K562 (cell line): ENCODE results near the gene MYBPHL. TPM values are rescaled to one million over a fixed set of nuclear protein-coding genes. Genes with fewer than 3 reads are reported as not detected.

ENCODE experiments used
- ATAC-seq: fragments of 200-7000 bp; cut with Tn5 transposase; 3 replicates; pipeline ENCODE4 v1.9.1; 2020; ENCODE audit warnings: moderate library complexity
- BruUV-seq: library from RNA; stranded (reverse); fragments of 400-500 nt; replicated peaks from 2 replicates; lab custom pipeline; 2021; lab: Mats Ljungman, UMichigan
- CTCF ChIA-PET: fragments of 300-600 bp; formaldehyde crosslinking; extraction: SDS; loops from one replicate; lab custom pipeline; 2021; ENCODE audit warnings: low intra/inter-chr PET ratio; lab: Yijun Ruan, JAX
- POLR2A ChIA-PET: fragments of 300-600, 350-650 bp; sonication (Branson Sonifier 250); formaldehyde crosslinking; extraction: SDS; loops from one replicate; lab custom pipeline; 2021; ENCODE audit warnings: antibody characterized with exemption, inconsistent platforms; lab: Yijun Ruan, JAX
- DNase-seq, 4 experiments: peaks; one replicate each; pipeline versions ENCODE4 v3.0.0 to v3.0.0-alpha.2; 2011 to 2018; ENCODE audit warnings: low spot score in 3 of 4, mixed read lengths in 3 of 4; ENCODE audit errors: extremely low read depth in 1 of 4
- FAIRE-seq: peaks from 2 replicates; lab custom pipeline; 2011; peaks lifted over from hg19 to GRCh38; lab: Jason Lieb, UNC
- H2AFZ ChIP-seq: 2 replicates; pipeline ENCODE4 v1.6.0; 2011; ENCODE audit warnings: low read depth, low read length, control low read depth, inconsistent platforms
- H3K27ac ChIP-seq: fragments of 200-600 bp; 3 replicates; pipeline ENCODE4 v1.8.0; 2011; ENCODE audit warnings: low read depth, mild to moderate bottlenecking, control low read depth, inconsistent platforms, low read length, moderate library complexity, mixed read lengths; ENCODE audit errors: extremely low read depth
- H3K27me3 ChIP-seq, 2 experiments: fragments of 300-600 bp in 1 of 2; 2 replicates in 1 of 2; 3 replicates in 1 of 2; pipeline versions ENCODE4 v1.6.0 to v1.8.0; 2011; ENCODE audit warnings: inconsistent platforms in 2 of 2, low read length in 2 of 2, mild to moderate bottlenecking in 1 of 2, mixed read lengths in 1 of 2, moderate library complexity in 1 of 2; ENCODE audit not compliant: control insufficient read depth in 2 of 2, insufficient read depth in 2 of 2
- H3K36me3 ChIP-seq: fragments of 300-600 bp; 3 replicates; pipeline ENCODE4 v1.8.0; 2011; ENCODE audit warnings: mild to moderate bottlenecking, low read length, inconsistent platforms; ENCODE audit not compliant: control insufficient read depth, insufficient read depth
- H3K4me1 ChIP-seq, 2 experiments: fragments of 200-600 bp in 1 of 2; replicated peaks in 1 of 2; 2 replicates in 1 of 2; 3 replicates in 1 of 2; pipeline versions ENCODE4 v1.5.1 to v1.8.0; 2011; ENCODE audit warnings: inconsistent platforms in 2 of 2, low read length in 2 of 2, mild to moderate bottlenecking in 1 of 2, mixed read lengths in 1 of 2, moderate library complexity in 1 of 2; ENCODE audit not compliant: control insufficient read depth in 2 of 2, insufficient read depth in 2 of 2
- H3K4me2 ChIP-seq: 2 replicates; pipeline ENCODE4 v1.6.1; 2011; ENCODE audit warnings: low read length, control low read depth, inconsistent platforms, mixed read lengths; ENCODE audit not compliant: insufficient read depth
- H3K4me3 ChIP-seq: fragments of 200-600 bp; sonication (generic), shearing (Covaris generic); 2 replicates; pipeline ENCODE4 v1.5.1; 2016; ENCODE audit warnings: control low read depth, inconsistent platforms
- H3K79me2 ChIP-seq: fragments of 200-600 bp; 3 replicates; pipeline ENCODE4 v1.8.0; 2011; ENCODE audit warnings: low read length, inconsistent platforms; ENCODE audit not compliant: control insufficient read depth, insufficient read depth
- H3K9ac ChIP-seq, 2 experiments: 2 replicates each; pipeline versions ENCODE4 v1.6.0 to v1.6.1; 2011; ENCODE audit warnings: low read depth in 2 of 2, low read length in 2 of 2, control low read depth in 1 of 2, inconsistent platforms in 1 of 2, mild to moderate bottlenecking in 1 of 2, mixed read lengths in 1 of 2; ENCODE audit not compliant: insufficient read depth in 1 of 2
- H3K9me1 ChIP-seq: one replicate; pipeline ENCODE4 v1.6.0; 2011; ENCODE audit warnings: inconsistent platforms, mild to moderate bottlenecking, low read length, moderate library complexity; ENCODE audit not compliant: control insufficient read depth, insufficient read depth
- H3K9me3 ChIP-seq: replicated peaks from 2 replicates; pipeline ENCODE4 v1.5.1; 2011; ENCODE audit warnings: low read depth, low read length, inconsistent platforms; ENCODE audit not compliant: control insufficient read depth, insufficient read depth
- H4K20me1 ChIP-seq: replicated peaks from 2 replicates; pipeline ENCODE4 v1.6.1; 2011; ENCODE audit warnings: low read length, inconsistent platforms, mixed read lengths; ENCODE audit not compliant: control insufficient read depth, insufficient read depth
- POLR2G ChIP-seq: fragments of 200-400 bp; formaldehyde crosslinking; IDR thresholded peaks from 2 replicates; pipeline ENCODE4 v1.6.1; 2017; ENCODE audit warnings: low read depth, mild to moderate bottlenecking, antibody characterized with exemption, low read length, moderate library complexity
- RBM17 ChIP-seq: fragments of 200-400 bp; formaldehyde crosslinking; IDR thresholded peaks from 2 replicates; pipeline ENCODE4 v1.6.1; 2017; ENCODE audit warnings: low read depth, mild to moderate bottlenecking, low read length, borderline replicate concordance
- SMAD4 ChIP-seq: fragments of 250-450 bp; sonication (Bioruptor Pico); conservative IDR thresholded peaks from 2 replicates; pipeline ENCODE4 v1.8.0; 2021; ENCODE audit warnings: inconsistent platforms, mild to moderate bottlenecking, moderate library complexity
- WGBS: fragments of 100-300 bp; shearing (Covaris generic); methylation state at CpG from one replicate; pipeline ENCODE4 v1.1.6; 2016; ENCODE audit warnings: low coverage, mixed read lengths; ENCODE audit not compliant: insufficient coverage; ENCODE audit errors: missing lambda C conversion rate; 5-methylcytosine and 5-hydroxymethylcytosine counted together
- in situ Hi-C: fragments of 300-500 bp; cut with MboI; formaldehyde crosslinking; loops from 4 replicates; pipeline ENCODE4 v1.15.0; 2018; ENCODE audit warnings: inconsistent platforms, mixed read lengths
- intact Hi-C: fragments of 100-400 bp; cut with micrococcal nuclease; formaldehyde crosslinking; loops from 2 replicates; pipeline ENCODE4 v1.14.2; 2022
- polyA plus RNA-seq, 8 experiments: library from polyadenylated mRNA; depleted of rRNA in 4 of 8; stranded (reverse) in 5 of 8; unstranded in 3 of 8; fragments of >200 nt; fragmentation: Nextera tagmentation in 2 of 8; fragmentation: Illumina TruSeq in 1 of 8; extraction: Ambion mirVana in 2 of 8; extraction: Trizol in 1 of 8; gene quantifications; 2 replicates each; pipeline versions ENCODE4 v1.2.1 to v1.2.3, GENCODE V29; 2011 to 2014; ENCODE audit warnings: inconsistent platforms in 1 of 8, missing spikeins in 1 of 8
- total RNA-seq, 7 experiments: library from RNA; depleted of rRNA in 6 of 7; stranded (reverse); fragments of >200 nt in 6 of 7; fragmentation: Illumina TruSeq in 2 of 7; extraction: Trizol in 2 of 7; gene quantifications; 2 replicates each; pipeline versions ENCODE4 v1.2.1 to v1.2.3, GENCODE V29; 2011 to 2021; ENCODE audit warnings: low replicate concordance in 1 of 7

Gene MYBPHL
- total and polyA plus RNA-seq, 9 of the 15 experiments (the other 6 are each of a cell fraction or from before 2014, with no cell fraction given): 0.20 to 1.9 (median 0.33) TPM

GRCh38 chr1:109261006-109261405 lies 45.8 kb downstream of the MYBPHL start:
- H3K4me3 ChIP-seq: no peak overlapping the region
- WGBS: 73% methylated on average over 15 of the region's 16 CpGs
- intact Hi-C loops: loop anchor here (10.0 kb wide), 1 partner anchor 146 kb away; the partner anchor contains the start of gene ELAPOR1
- FAIRE-seq (no peak), DNase-seq (no peak), ATAC-seq (no peak)
- H3K79me2 ChIP-seq: peaks cover 4% of the 10 kb centered on the region; the same call in 2 of the 3 replicates
- H3K27ac ChIP-seq: no peak overlapping the region
- no peaks in the 10 kb centered on the region for H3K9me3 ChIP-seq
- no peak overlapping the region for H3K4me2 ChIP-seq
- no TSS peak for BruUV-seq
- no peak overlapping the region for H2AFZ ChIP-seq
- peak overlapping the region in 1 of 2 experiments; percentile 3; a peak in 1 of 4 replicates for H3K9ac ChIP-seq
- H3K27me3 ChIP-seq: no peaks in the 10 kb centered on the region
- TF ChIP-seq SMAD4 (CRISPR knock-in tag) (no peak), RBM17 (no peak), POLR2G (0 out of 2 replicates have a peak, but pooled peaks have one; percentile 28)
- H4K20me1 ChIP-seq: no peaks in the 10 kb centered on the region
- in situ Hi-C loops: loop anchor here (5.0 kb wide), 2 partner anchors 141 to 271 kb away; no protein-coding TSS in a partner anchor
- peaks cover 38% of the 10 kb centered on the region; the same call in 2 of the 3 replicates for H3K36me3 ChIP-seq
- ChIA-PET CTCF (interaction anchor here (5.5 kb wide), 1 partner anchor 139 kb away, joined by 91 read pairs; the partner anchor contains the start of gene SORT1), POLR2A (no interaction called here)
- H3K4me1 ChIP-seq: peaks cover 4 to 48% of the 10 kb centered on the region in 2 experiments; a peak in 4 of 5 replicates
- H3K9me1 ChIP-seq: no peaks in the 10 kb centered on the region
